ENCODE results near the gene AHSG.

- TF ChIP-seq TCF7L2 (IDR thresholded peaks at IDR 0.05; ENCODE audit: borderline replicate concordance, extremely low read depth, insufficient read depth, insufficient read length) (no peak), ELF1 (IDR thresholded peaks at IDR 0.05; ENCODE audit: borderline replicate concordance, low read depth) (no peak), POLR2A (IDR thresholded peaks at IDR 0.05; ENCODE audit: borderline replicate concordance, extremely low read depth, insufficient read depth, insufficient read length) (no peak), EZH2 (IDR thresholded peaks at IDR 0.05) (no peak)
- TF ChIP-seq, protein P1, sequence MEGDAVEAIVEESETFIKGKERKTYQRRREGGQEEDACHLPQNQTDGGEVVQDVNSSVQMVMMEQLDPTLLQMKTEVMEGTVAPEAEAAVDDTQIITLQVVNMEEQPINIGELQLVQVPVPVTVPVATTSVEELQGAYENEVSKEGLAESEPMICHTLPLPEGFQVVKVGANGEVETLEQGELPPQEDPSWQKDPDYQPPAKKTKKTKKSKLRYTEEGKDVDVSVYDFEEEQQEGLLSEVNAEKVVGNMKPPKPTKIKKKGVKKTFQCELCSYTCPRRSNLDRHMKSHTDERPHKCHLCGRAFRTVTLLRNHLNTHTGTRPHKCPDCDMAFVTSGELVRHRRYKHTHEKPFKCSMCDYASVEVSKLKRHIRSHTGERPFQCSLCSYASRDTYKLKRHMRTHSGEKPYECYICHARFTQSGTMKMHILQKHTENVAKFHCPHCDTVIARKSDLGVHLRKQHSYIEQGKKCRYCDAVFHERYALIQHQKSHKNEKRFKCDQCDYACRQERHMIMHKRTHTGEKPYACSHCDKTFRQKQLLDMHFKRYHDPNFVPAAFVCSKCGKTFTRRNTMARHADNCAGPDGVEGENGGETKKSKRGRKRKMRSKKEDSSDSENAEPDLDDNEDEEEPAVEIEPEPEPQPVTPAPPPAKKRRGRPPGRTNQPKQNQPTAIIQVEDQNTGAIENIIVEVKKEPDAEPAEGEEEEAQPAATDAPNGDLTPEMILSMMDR (IDR thresholded peaks at IDR 0.05 in 2 of 3, conservative IDR thresholded peaks at IDR 0.05 in 1 of 3; ENCODE audit: borderline replicate concordance in 1 of 3, insufficient read depth in 1 of 3, low read depth in 2 of 3, low read length in 2 of 3) = no peak
- TF ChIP-seq, protein P2, sequence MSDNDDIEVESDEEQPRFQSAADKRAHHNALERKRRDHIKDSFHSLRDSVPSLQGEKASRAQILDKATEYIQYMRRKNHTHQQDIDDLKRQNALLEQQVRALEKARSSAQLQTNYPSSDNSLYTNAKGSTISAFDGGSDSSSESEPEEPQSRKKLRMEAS (IDR thresholded peaks at IDR 0.05) = no peak
These were observed at the start of gene AHSG for GRCh38 chr3:186612721-186613636.

Data from HCT116 (cell line).